HG02970 (cell line): ENCODE measurements around the gene GPRC5D.

Source experiments
- ATAC-seq: cut with Tn5 transposase; IDR thresholded peaks from one replicate; pipeline ENCODE4 v1.9.1; 2021; ENCODE audit warnings: mild to moderate bottlenecking, moderate library complexity, moderate number of reproducible peaks; ENCODE audit not compliant: unreplicated experiment, low FRiP score

The GPRC5D gene

DNA sequence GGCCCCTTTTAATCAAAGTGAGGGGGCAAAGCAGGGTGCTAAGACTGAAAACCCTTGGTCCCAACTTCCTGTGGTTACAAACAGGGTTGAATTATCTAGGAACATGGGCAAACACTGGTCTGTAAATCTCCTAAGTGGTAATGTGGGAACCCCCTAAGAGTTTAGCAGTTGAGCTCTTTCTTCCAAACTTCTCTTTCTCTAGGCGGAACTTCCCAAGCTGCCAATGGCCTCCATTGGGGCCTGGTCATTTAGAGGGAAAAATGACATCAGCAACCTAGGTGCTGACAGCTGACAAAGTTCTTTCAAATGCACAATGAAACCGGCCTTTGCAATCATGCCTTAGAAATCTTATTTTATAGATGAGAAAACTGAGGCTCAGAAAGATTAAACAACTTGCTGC lies 30.4 kb upstream of the GPRC5D start:
- no peak for ATAC-seq

DNA sequence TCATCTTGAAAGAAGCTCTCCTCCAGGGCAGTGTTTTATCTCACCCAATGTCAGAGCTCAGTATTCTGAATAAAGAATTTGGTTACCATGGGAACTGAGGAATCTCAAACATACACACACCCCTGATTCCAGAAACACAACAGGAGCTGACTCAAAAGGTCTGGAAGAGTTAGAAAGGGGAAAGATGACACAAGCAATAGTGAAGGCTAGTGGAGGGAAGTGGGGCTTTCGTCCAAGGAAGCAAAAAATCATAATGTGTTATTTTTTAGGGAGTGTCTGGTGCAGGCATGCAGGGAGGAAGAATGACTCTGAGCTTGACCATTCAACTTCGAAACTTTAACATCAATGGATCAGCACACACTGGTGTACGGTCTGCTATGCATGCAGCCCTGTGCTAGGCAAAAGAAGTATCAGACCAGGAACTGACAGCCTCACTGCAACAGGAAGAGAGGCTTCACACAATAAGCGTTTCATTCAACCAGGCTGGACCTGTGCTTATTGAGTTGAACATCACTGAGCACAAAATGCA lies 27.8 kb upstream of the GPRC5D start:
- no peak for ATAC-seq

DNA sequence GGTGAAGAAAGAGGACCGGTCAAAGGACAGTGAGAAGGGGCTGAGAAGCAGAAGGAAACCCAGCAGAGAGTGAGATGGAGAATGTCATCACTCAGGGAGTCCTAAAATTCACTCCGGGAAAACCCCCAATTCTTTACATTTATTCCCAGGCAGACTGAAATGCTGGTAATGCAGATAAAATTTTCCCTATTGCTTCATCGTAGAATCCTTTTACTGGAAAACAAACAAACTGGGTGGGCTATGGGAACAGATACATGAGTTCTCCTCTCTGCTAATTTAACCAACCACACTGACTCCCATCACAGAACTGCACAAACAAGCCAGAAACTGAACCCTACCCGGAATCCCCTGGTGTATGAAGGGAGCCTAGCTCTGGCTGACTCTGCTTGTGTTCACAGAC lies 27.2 kb upstream of the GPRC5D start:
- no peak for ATAC-seq

- ATAC-seq: no peak
Observed at GRCh38 chr12:12977231-12977630, 25.3 kb upstream of the GPRC5D start.

DNA sequence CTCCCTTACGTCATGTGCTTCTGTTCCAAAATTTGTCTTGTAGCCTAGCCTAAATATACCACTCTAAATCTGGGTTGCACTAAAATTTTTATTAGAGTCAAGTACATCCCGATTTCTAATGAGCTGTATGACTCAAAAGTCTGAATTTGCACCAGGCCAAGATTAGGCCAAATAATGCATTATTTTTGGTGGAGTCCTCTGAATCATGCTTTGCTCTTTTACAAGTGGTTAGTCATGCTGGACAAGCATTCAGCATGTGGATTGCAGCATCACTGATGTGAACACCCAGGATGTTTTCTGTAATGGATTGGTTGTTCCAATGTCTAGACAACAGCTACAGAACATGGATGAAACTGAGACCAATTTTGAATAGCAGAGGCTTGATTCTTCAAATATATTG lies 24.4 kb upstream of the GPRC5D start:
- no peak for ATAC-seq

DNA sequence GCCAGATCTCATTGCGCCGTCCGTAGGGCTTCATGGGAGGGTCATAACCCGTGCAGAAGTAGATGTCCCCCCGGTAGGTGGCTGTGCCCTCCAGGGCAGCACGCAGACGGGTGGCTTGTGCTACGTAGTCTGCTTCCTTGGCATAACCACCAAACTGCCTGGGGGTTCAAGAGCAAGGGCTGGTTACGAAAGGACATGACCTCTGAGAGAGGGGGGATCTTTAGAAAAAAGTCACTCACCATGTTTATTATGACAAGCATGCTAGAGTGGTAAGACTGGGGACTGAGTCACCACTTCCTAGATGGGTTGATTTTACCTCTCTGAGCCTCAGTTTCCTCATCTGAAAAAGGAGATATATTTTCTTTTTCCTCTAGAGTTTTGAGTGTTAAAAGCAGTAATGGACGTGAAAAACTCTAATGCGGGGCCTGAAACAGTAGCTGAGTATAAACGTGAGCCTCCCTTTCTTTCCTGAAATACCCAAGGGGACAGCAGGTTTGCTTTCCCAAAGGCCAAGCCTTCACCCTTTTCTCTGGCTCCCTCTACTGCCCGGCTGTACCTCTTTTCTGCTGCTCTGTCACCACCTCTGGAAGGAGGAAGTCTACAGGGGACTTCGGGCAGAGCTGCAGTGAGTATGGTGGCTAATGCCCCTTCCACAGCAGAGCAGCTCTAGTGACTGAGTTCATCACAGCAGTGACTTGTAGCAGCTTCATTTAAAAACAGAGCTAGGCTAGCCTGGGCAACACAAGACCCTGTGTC lies 23.5 kb upstream of the GPRC5D start:
- ATAC-seq: no peak

DNA sequence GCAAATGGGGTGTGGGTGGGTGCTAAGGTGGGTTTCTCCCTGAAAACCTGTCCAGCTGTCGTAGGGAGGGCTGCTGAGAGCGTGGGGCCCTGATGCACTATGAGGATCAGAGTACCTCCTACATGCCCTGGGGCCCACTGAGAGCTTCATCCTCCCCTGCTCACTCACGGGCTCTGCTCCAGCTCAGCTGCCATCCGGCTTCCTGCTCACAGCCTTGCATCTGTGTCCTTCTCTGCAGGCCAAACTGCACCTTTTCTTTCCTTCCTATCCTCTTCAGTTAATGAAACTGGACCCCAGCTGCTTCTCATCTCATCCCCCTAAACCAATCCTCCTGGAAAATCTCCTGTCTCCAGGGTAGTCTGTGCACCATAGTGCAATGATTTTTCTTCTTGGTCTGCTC lies 22.2 kb upstream of the GPRC5D start:
- no peak for ATAC-seq

DNA sequence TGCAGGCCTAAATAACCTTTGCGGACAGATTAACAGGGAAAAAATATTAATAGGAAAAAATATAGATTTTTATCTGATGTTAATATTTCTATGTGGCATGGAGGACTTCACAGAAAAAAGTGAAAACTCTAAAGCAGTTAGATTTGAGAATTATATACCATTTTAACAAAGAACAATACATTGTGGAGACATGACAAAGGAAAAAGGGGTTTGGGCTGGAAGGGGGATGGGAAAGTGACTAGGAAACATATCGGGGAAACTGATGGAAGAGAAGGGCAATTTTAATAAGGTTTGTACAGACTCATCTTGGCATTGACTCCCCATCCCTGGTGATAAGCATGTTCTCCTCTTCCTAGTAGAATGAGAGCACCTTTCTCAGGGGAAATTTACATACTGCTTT lies 21.0 kb upstream of the GPRC5D start:
- ATAC-seq: no peak

GRCh38 chr12:12965836-12966235 lies 13.9 kb upstream of the GPRC5D start:
- no peak for ATAC-seq

- ATAC-seq: no peak
Observed at GRCh38 chr12:12964255-12964654, 12.3 kb upstream of the GPRC5D start.

DNA sequence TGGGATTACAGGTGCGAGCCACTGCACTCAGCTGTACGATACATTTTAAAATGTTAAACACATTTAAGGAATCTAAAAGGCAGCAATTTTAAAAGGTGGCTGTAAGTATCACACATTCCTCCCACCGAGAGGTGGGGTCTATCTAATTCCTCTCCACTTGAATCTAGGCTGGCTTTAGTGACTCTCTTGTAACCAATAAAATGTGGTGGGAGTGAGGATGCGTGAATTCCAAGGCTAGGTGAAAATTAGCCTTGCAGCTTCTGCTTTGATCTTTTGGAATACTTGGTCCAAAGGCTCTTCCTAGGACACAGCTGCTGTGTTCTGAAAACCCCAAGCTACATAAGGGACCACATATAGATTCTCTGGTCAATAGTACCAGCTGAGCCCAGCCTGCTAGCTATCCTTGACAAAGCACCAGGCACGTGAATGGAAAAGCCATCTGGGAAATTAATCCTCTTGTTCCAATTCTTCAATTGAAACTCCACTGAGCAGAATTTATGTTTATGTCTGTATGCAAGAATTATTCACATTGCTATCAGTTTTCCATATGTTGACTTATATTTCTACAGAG lies 8.8 kb upstream of the GPRC5D start:
- ATAC-seq: no peak

DNA sequence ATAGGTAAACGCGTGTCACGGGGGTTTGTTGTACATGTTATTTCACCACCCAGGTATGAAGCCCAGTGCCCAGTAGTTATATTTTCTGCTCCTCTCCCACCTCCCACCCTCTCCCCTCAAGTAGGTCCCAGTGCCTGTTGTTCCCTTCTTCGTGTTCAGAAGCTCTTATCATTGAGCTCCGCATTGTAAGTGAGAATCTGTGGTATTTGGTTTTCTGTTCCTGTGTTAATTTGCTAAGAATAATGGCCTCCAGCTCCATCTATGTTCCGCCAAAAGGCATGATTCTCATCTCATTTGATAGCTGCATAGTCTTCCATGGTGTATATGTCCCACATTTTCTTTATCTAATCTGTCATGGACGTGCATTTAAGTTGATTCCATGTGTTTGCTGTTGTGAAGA lies 6.9 kb upstream of the GPRC5D start:
- no peak for ATAC-seq

- no peak for ATAC-seq
Observed at GRCh38 chr12:12954878-12955625, 3.1 kb upstream of the GPRC5D start.

DNA sequence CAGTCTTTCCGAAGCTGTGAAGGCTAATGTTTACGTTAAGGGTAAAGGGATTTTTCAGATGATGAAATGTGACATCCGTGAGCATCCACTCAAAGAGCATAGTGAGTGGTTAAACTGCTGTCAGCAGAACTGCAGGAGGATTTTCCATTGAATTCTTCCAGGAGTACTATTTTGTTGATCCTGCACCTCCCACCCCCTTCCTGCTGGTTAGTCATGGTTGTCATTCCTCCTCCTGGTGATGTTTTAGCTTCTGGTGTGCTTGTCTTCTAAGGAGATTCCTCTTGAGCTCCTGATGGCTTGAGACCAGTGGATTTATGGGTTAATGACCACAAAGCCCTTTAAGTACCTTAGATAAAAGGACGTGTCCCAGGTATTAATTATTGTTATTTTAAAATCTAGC lies 2.4 kb upstream of the GPRC5D start:
- no peak for ATAC-seq

- ATAC-seq: no peak
Observed at GRCh38 chr12:12951504-12951903, 466 bp downstream of the GPRC5D start.

DNA sequence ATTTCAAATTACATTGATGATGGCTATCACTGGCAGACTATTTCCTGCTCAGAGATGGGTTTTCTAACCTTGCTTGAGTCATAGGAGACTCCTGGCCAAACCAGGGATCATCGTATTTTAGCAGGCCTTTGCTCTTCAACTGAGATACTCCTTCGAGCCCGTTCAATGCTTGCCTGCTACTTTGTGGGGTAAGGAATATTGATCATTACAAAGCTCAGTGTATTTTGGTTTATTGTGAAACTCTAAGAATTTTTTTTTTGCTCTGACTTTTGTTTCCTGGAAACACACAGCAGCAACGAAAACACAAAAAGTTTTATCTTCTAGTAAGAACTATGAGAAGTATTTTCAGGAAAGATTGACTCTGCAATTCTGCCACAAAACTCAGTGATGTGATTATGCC lies 4.1 kb downstream of the GPRC5D start:
- ATAC-seq: no peak

- no peak for ATAC-seq
Observed at GRCh38 chr12:12946686-12947355, 5.1 kb downstream of the GPRC5D start.

DNA sequence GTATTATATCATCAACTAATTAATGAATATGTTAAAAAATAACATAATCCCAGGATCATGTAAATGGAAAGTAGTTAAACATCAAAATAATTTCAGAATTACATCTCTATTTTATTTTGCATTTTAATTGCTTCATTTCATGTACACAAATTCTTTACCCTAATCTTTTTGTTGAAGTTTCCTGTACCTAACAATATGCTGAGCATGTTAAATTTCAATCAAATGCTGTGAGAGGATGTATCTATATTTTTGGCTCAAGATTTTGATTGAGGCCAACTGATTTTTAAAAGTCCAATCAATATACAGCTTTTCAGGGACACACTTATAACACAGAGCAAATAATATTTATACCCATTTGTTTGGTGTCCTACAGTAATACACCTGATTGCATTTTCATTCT lies 6.4 kb downstream of the GPRC5D start:
- ATAC-seq: no peak

DNA sequence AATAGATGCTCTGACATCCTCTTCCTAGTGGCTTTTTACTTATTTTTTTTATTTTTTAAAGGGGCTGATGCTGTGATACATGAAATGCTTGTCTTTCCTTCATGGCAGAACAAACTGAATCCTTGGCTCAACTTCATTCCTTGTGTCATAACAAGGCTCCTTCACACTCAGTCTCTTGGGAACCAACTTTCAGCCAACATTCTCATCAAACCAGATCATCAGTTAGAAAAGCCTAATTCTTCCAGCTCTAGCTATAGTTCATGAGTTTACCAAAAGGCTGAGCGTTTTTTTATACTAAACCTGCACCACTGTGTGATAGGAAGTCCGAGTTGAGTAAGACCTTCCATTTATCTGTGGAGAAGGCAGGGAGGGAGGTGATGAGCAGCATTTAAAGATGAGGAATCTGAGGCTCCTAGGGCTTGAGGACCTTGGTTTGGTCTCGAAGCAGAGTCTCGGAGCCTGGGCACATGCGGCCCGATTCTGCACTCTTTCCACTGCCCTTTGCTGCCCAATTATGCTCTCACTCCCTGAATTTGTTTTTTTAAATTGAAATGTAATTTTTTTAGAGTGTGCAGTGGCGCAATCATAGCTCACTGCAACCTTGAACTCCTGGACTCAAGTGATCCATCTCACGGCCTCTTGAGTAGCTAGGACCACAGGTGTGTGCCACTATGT lies 8.2 kb downstream of the GPRC5D start:
- no peak for ATAC-seq
